Measurements from ENCODE around the gene PIM3.

Gene PIM3

GRCh38 chr22:49943771-49944398 is 16.7 kb upstream of the PIM3 start:
- no peak for DNase-seq

- DNase-seq = no peak
These were observed 16.1 kb upstream of the PIM3 start for GRCh38 chr22:49944399-49944891.

GRCh38 chr22:49945042-49945794 is 15.4 kb upstream of the PIM3 start:
- peak; percentile 69 for DNase-seq

- no peak for DNase-seq
These were observed 13.8 kb upstream of the PIM3 start for GRCh38 chr22:49946612-49947295.

- DNase-seq = no peak
These were observed 13.3 kb upstream of the PIM3 start for GRCh38 chr22:49947296-49947622.

GRCh38 chr22:49948116-49948957 is 12.2 kb upstream of the PIM3 start:
- no peak for DNase-seq

- no peak for DNase-seq
These were observed 11.3 kb upstream of the PIM3 start for GRCh38 chr22:49948958-49949913.

- DNase-seq = no peak
These were observed 10.7 kb upstream of the PIM3 start for GRCh38 chr22:49949914-49950292.

- DNase-seq = no peak
These were observed 10.1 kb upstream of the PIM3 start for GRCh38 chr22:49950396-49950994.

- DNase-seq = no peak
These were observed 9.4 kb upstream of the PIM3 start for GRCh38 chr22:49951000-49951677.

GRCh38 chr22:49951678-49951985 is 8.9 kb upstream of the PIM3 start:
- no peak for DNase-seq

- DNase-seq = no peak
These were observed 8.3 kb upstream of the PIM3 start for GRCh38 chr22:49951986-49952896.

- DNase-seq = no peak
These were observed 7.4 kb upstream of the PIM3 start for GRCh38 chr22:49953027-49953679.

GRCh38 chr22:49953680-49954344 is 6.8 kb upstream of the PIM3 start:
- no peak for DNase-seq

GRCh38 chr22:49954354-49954753 is 6.2 kb upstream of the PIM3 start:
- no peak for DNase-seq

GRCh38 chr22:49954991-49955580 is 5.5 kb upstream of the PIM3 start:
- DNase-seq = no peak

- DNase-seq = no peak
These were observed 4.8 kb upstream of the PIM3 start for GRCh38 chr22:49955581-49956417.

- DNase-seq = no peak
These were observed 4.2 kb upstream of the PIM3 start for GRCh38 chr22:49956418-49956770.
